ENCODE results near the gene APH1B. TPM values are rescaled to one million over a fixed set of nuclear protein-coding genes. Genes with fewer than 3 reads are reported as not detected.

APH1B gene
- total RNA-seq, 1 donor from 2014 or later: 12.1 TPM

DNA sequence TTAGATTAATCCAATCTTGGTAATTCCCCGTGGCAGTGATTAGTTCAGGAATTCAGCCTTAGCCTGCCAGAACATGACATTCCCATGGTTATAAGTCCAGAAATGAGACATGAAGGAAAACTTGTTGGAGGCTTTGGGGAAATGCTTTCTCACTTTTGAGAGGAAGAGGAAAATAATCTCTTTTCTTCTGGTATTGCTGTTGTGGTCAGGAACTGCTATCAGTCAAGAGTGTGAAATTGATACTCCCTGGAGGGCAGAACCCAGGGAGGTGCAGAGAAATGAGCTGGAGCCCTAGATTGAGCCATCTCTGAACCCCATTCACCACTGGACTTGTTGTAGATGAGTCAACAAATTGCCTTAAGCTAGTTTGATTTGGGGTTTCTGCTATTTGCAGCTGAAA lies 38.6 kb upstream of the APH1B start:
- no peaks in the 10 kb centered on the region for H3K36me3 ChIP-seq (ENCODE audit: control insufficient read depth, insufficient read depth, low read length)

DNA sequence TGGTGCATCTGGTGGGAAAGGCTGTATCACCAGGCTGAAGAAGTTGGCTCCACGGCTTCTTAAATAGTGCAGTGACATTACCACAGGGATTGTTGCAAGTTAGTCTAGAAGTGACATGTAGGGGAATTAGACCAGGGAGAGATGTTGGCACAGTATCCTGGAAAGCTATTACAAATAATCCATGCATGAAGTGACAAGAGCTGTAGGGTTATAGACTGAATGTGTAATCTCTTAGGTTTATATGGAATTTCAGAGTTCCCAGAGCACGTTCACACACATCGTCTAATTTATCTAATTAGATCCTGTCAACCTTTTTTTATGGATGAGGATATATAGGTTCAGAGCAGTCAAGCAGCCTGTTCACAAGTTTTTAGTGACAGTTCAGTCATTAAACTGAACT lies 37.3 kb upstream of the APH1B start:
- DNase-seq (ENCODE audit: low read depth): no peak
- Histone ChIP-seq H3K4me3 (ENCODE audit: low read depth, low read length) (no peak overlapping the region), H3K27me3 (ENCODE audit: control insufficient read depth, insufficient read depth, low read length) (no peaks in the 10 kb centered on the region), H3K36me3 (ENCODE audit: control insufficient read depth, insufficient read depth, low read length) (no peaks in the 10 kb centered on the region)
- TF ChIP-seq, protein P1, sequence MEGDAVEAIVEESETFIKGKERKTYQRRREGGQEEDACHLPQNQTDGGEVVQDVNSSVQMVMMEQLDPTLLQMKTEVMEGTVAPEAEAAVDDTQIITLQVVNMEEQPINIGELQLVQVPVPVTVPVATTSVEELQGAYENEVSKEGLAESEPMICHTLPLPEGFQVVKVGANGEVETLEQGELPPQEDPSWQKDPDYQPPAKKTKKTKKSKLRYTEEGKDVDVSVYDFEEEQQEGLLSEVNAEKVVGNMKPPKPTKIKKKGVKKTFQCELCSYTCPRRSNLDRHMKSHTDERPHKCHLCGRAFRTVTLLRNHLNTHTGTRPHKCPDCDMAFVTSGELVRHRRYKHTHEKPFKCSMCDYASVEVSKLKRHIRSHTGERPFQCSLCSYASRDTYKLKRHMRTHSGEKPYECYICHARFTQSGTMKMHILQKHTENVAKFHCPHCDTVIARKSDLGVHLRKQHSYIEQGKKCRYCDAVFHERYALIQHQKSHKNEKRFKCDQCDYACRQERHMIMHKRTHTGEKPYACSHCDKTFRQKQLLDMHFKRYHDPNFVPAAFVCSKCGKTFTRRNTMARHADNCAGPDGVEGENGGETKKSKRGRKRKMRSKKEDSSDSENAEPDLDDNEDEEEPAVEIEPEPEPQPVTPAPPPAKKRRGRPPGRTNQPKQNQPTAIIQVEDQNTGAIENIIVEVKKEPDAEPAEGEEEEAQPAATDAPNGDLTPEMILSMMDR (IDR thresholded peaks at IDR 0.05; ENCODE audit: insufficient read depth, low read length, poor library complexity, severe bottlenecking): no peak

More for the DNA sequence above, 38.6 kb upstream of the APH1B start:
- no peak for DNase-seq (ENCODE audit: low read depth)
- TF ChIP-seq, protein P1 (IDR thresholded peaks at IDR 0.05; ENCODE audit: insufficient read depth, low read length, poor library complexity, severe bottlenecking): no peak
- Histone ChIP-seq H3K27me3 (ENCODE audit: control insufficient read depth, insufficient read depth, low read length) (no peaks in the 10 kb centered on the region), H3K4me3 (ENCODE audit: low read depth, low read length) (no peak overlapping the region)

DNA sequence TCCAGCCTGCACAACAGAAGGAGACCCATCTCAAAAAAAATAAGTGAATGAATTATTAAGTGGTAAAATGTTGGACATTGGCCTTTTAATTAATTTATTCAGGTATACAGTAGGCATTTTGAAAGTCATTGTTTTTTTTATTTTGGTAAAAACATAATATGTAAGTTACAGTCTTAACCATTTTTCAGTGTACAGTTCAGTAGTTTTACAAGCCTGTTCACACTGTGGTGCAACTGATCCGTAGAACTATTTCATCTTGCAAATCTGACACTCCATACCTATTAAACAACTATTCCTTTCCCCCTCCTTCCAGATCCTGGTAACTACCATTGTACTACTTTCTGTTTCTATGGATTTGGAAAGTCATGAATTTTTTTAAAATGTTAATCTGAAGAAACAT lies 36.1 kb upstream of the APH1B start:
- no peaks in the 10 kb centered on the region for H3K27me3 ChIP-seq (ENCODE audit: control insufficient read depth, insufficient read depth, low read length)
- TF ChIP-seq, protein P1 (IDR thresholded peaks at IDR 0.05; ENCODE audit: insufficient read depth, low read length, poor library complexity, severe bottlenecking): no peak
- H3K4me3 ChIP-seq (ENCODE audit: low read depth, low read length): no peak overlapping the region
- H3K36me3 ChIP-seq (ENCODE audit: control insufficient read depth, insufficient read depth, low read length): no peaks in the 10 kb centered on the region
- no peak for DNase-seq (ENCODE audit: low read depth)

DNA sequence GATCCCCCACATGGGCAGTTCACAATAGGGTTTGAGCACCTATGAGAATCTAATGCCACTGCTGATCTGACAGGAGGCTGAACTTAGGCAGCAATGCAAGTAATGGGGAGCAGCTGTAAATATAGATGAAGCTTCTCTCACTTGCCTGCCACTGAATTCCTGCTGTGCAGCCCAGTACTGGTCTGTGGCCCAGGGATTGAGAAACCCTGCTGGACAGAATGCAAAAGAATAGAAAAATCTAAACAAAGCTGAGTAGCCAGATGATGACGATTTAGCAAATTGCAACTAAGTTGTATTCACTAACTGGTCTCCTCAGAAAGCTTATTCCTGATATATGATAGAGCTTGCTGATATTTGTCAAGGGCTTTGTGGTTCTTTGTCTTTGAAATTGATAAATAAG lies 34.3 kb upstream of the APH1B start:
- no peaks in the 10 kb centered on the region for H3K36me3 ChIP-seq (ENCODE audit: control insufficient read depth, insufficient read depth, low read length)
- H3K27me3 ChIP-seq (ENCODE audit: control insufficient read depth, insufficient read depth, low read length): no peaks in the 10 kb centered on the region
- H3K4me3 ChIP-seq (ENCODE audit: low read depth, low read length): no peak overlapping the region
- DNase-seq (ENCODE audit: low read depth): no peak
- TF ChIP-seq, protein P1 (IDR thresholded peaks at IDR 0.05; ENCODE audit: insufficient read depth, low read length, poor library complexity, severe bottlenecking): no peak

DNA sequence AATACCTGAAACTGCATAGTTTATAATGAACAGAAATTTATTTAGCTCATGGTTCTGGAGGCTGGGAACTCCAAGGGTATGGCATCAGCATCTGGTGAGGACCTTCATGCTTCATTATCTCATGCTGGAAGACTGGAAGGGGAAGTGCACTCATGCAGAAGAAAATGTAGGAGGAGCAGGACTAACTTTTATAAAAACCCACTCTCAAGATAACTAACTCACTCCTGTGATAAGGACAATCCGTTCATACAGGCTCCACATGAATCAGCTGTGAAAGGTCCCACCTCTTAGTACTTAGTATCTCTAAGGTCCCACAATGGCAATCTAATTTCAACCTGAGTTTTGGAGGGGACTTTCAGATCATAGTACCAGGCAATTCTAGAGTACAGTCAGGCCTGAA lies 33.6 kb upstream of the APH1B start:
- TF ChIP-seq, protein P1 (IDR thresholded peaks at IDR 0.05; ENCODE audit: insufficient read depth, low read length, poor library complexity, severe bottlenecking): no peak
- H3K27me3 ChIP-seq (ENCODE audit: control insufficient read depth, insufficient read depth, low read length): no peaks in the 10 kb centered on the region
- DNase-seq (ENCODE audit: low read depth): no peak
- no peak overlapping the region for H3K4me3 ChIP-seq (ENCODE audit: low read depth, low read length)
- no peaks in the 10 kb centered on the region for H3K36me3 ChIP-seq (ENCODE audit: control insufficient read depth, insufficient read depth, low read length)

DNA sequence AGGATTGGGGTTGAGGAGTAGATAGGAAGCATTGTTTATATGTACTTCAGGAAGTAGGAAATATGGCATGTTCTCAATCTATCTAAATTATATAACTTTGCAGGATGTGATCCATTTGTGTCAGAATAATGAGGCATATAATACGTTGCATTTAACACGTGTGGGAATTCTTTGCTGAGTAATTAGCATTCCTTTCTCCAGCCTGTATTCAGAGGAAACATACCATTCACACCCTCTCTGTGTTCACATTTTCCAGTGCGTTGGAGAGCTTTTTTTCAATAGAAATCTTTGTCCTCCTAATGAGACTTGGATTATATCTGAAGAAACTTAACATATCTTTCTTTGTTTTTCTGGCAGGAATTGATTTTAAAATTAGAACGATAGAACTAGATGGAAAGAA lies 33.0 kb upstream of the APH1B start:
- no peak for DNase-seq (ENCODE audit: low read depth)
- TF ChIP-seq, protein P1 (IDR thresholded peaks at IDR 0.05; ENCODE audit: insufficient read depth, low read length, poor library complexity, severe bottlenecking): no peak
- H3K27me3 ChIP-seq (ENCODE audit: control insufficient read depth, insufficient read depth, low read length): no peaks in the 10 kb centered on the region
- H3K36me3 ChIP-seq (ENCODE audit: control insufficient read depth, insufficient read depth, low read length): no peaks in the 10 kb centered on the region
- H3K4me3 ChIP-seq (ENCODE audit: low read depth, low read length): no peak overlapping the region

Measured in kidney epithelial cell (primary cell).